Ramos (cell line): ENCODE results near the gene CTSA.

Experiments used
- in situ Hi-C: fragments of 300-500 bp; cut with MboI; formaldehyde crosslinking; loops from one replicate; pipeline ENCODE4 v1.14.3; 2022; ENCODE audit warnings: low sequenced_read_pairs; ENCODE audit not compliant: unreplicated experiment

CTSA gene

DNA sequence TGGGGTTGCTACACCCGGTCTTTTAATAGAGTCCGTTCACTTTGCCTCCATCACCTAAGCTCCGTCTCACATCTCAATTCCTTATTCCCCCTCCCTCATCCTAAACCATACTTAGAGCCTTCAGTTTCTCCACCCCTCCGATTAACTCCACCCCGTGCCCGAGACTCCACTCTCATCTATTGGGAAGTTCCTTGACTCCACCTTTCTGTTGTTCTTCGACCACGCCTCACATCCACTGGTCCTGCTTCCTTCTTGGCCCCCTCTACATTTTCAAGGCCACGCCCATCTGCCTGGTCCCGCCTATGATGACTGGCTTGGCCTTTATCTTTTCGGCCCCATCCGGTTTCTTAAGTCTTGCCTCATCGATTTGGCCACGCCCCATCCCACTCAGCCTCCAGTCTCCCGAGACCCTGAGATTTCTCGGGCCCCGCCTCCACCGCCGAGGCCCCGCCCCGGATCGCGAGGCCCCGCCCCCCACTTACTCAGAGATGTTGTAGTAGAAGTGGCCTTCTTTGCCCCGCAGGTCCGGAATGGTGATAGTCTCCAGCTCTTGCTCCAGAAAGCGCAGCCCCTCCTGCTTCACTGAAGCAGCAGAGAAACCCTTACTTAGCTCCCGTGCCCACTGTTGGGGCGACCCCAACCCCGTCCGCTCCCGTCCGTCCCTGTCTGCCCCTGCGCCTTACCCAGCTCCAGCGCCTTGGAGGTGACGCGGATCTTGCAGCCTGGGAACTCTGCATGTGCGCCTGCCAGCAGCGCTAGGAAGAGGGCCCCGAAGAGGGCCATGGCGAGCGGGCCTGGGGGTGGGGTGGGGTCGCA is 19.7 kb downstream of the CTSA start:
- in situ Hi-C loops = no loop called here

DNA sequence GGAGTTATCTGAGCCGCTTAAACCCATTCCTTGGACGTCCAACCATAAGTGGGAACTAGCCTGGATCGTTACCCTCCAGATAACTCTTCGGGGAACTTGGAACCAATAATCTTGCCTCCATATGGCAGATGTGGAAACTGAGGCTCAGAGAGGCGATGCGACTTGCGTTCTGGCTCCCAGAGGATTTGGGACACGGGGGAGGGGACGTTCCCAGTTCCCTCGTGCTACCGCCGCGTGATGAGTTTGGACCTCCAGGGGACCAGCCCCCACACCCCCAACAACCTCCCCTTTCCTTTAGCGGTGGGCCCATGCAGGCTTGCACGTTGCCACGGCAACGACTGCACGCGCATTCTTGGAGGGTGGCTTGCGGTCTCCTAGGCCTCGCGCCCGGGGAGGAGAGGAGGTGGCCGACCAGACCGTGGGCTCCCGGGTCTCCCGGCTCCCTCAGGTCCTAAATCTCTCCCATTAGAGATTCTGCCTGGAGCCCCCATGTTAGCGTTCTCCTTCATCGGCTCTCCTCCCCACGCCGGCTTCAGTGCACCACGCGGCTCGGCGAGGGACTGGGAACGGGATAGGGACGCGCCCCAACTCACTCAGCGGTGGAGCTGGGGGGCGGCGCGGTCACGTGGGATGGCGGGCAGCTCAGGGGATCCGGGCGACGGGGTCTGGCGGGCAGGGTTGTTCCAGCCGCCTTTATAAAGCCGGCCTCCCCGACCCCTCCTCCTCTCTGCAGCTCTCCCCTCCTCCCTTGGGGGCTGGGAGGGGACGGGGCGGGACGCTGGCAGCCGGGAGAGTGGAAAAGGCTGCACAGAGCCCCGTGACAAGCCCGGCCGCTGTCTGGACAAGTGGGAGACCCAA is 20.6 kb downstream of the CTSA start, which contains the start of gene PLTP:
PLTP (minus strand) TSS at position 670 of the 858 bp plus-strand sequence. CDS start 703 bp downstream, outside the sequence.
- in situ Hi-C loops = no loop called here

DNA sequence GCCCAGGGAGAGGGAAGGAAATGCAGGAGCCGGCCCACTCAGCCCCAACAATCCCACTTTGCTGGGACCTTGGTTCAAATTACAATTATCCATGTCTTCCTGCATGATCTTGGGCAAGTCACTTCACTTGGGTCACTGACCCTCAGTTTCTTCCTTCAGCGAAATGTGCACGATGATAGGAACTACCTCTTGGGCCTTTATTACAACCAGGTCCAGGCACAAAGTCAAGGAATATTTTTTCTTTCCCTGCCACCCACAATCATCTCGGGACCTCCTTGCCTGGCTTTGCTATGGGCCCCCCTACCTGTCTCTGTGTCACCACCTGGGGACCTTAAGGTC is 21.2 kb downstream of the CTSA start:
- in situ Hi-C loops = no loop called here

- in situ Hi-C loops = no loop called here
Observed at GRCh38 chr20:45913116-45913515, 22.0 kb downstream of the CTSA start.

- in situ Hi-C loops = no loop called here
Observed at GRCh38 chr20:45917790-45918141, 26.6 kb downstream of the CTSA start.

DNA sequence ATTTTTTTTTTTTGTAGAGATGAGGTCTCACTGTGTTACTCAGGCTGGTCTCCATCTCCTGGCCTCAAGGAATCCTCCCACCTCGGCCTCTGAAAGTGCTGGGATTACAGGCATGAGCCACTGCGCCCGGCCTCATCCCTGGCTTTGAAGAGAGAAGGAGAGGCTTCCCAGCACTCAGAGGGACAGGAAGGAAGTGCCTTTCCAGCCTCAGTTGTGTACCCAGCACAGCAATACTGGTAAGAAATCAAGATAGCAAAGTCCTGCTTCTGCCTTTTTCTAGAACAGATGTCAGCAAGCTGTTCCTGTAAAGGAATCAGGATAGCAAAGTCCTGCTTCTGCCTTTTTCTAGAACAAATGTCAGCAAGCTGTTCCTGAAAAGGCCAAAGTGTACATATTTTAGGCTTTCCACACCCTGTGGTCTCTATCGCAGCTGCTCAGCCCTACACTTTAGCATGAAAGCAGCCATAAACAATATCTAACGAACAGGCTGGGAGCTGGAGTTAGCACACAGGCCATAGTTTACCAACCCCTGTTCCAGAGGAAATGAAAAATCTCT is 27.1 kb downstream of the CTSA start:
- in situ Hi-C loops = no loop called here

DNA sequence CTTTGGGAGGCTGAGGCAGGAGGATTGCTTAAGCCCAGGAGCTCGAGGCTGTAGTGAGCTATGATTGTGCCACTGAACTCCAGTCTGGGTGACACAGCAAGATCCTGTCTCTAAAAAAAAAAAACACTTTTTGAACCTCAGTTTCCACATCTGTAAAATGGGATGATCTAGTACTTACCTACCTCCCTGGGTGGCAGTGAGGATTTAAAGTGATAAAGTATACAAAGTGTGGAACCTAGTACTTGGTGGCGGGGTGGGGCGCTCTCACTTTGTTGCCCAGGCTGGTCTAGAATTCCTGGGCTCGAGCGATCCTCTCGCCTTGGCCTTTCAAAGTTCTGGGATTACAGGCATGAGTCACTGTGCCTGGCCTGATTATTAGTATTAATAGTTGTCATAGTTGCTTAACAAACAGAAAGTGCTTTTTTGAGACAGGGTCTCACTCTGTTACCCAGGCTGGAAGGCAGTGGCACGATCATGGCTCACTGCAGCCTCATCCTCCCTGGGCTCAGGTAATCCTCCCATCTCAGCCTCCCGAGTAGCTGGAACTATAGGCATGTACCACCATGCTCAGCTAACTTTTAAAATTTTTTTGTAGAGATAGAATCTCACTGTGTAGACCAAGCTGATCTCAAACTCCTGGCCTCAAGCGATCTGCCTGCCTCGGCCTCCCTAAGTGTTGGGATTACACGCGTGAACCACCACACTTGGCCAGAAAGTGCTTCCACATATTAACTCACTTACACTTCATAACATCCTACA is 27.8 kb downstream of the CTSA start:
- in situ Hi-C loops = no loop called here

- in situ Hi-C loops = loop anchor here (10.0 kb wide), 1 partner anchor 55 kb away; no protein-coding TSS in a partner anchor
Observed at GRCh38 chr20:45919542-45920399, 28.6 kb downstream of the CTSA start.

- in situ Hi-C loops = loop anchor here (10.0 kb wide), 1 partner anchor 56 kb away; no protein-coding TSS in a partner anchor
Observed at GRCh38 chr20:45920462-45921336, 29.6 kb downstream of the CTSA start.

- in situ Hi-C loops = loop anchor here (10.0 kb wide), 1 partner anchor 57 kb away; no protein-coding TSS in a partner anchor
Observed at GRCh38 chr20:45921337-45922189, 30.4 kb downstream of the CTSA start.

DNA sequence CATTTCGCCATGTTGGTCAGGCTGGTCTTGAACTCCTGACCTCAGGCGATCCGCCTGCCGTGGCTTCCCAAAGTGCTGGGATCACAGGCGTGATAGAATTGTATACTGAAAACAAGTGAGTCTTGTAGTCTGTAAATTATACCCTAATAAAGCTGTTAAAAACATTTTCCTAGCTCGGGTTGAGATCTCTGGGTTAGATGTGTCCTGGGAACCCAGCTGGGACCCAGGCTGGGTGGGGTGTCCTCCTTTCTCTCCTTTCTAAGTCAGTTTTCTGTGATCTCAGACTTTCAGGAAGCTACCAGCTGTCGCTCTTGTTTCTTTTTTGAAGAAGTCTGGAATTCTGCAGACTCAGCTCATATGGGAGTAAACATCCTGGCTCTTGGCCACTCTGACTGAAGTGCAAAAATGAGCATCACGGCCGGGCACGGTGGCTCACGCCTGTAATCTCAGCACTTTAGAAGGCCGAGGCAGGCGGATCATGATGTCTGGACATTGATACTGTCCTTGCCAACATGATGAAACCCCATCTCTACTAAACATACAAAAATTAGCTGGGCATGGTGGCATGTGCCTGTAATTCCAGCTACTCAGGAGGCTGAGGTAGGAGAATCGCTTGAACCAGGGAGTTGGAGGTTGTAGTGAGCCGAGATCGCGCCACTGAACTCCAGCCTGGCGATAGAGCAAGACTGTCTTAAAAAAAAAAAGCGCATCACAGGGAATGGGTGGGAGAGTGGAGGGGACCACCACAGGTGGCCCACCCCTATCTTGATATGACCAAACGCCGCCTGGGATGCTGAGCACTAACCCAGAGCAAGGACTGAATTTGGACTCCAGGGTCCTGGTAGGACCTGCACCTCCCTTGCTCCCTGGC is 33.5 kb downstream of the CTSA start:
- in situ Hi-C loops = loop anchor here (10.0 to 25.0 kb wide), 2 partner anchors 60 to 112 kb away; partner anchors contain the start of gene UBE2C

GRCh38 chr20:45925821-45926506 is 34.8 kb downstream of the CTSA start:
- in situ Hi-C loops = loop anchor here (10.0 to 25.0 kb wide), 2 partner anchors 61 to 114 kb away; partner anchors contain the start of gene UBE2C

- in situ Hi-C loops = loop anchor here (10.0 to 25.0 kb wide), 2 partner anchors 62 to 114 kb away; partner anchors contain the start of gene UBE2C
Observed at GRCh38 chr20:45926731-45927070, 35.6 kb downstream of the CTSA start.

DNA sequence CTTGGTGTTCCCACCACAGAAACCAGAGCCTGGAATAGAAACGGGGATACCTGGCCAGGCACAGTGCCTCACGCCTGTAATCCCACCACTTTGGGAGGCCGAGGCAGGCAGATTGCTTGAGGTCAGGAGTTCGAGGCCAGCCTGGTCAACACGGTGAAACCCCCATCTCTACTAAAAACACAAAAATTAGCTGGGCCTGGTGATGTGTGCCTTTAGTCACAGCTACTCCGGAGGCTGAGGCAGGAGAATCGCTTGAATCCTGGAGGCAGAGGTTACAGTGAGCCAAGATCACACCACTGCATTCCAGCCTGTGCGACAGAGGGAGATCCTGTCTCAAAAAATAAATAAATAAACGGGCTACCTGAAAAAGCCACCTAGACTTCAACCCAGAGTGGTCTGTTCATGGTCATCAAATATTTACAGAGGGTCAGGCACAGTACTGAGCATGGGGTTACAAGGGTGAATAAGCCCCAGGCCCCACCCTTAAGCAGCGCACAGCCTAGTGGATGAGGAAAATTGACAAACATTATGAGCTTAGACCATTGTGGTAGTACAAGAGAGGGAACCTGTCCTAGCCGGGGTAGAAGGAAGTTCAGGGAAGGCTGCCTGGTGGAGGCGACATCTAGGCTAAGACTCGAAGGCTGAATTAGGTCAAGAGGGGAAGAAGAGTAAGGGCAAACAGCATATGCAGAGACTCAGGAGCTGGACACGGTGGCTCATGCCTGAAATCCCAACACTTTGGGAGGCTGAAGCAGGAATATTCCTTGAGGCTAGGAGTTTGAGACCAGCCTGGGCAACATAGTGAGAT is 36.1 kb downstream of the CTSA start:
- in situ Hi-C loops = loop anchor here (10.0 to 25.0 kb wide), 2 partner anchors 62 to 115 kb away; partner anchors contain the start of gene UBE2C

GRCh38 chr20:45931680-45932079 is 40.5 kb downstream of the CTSA start:
- in situ Hi-C loops = loop anchor here (25.0 kb wide), 1 partner anchor 119 kb away; the partner anchor contains the start of gene UBE2C
